CD4-positive, alpha-beta T cell treated with Interleukin-17A for 1 hour (primary cell): ENCODE measurements around the gene GTSF1L.

Source experiments
- DNase-seq: peaks from one replicate; pipeline ENCODE4 v3.0.0-alpha.2; 2020

The GTSF1L gene

DNA sequence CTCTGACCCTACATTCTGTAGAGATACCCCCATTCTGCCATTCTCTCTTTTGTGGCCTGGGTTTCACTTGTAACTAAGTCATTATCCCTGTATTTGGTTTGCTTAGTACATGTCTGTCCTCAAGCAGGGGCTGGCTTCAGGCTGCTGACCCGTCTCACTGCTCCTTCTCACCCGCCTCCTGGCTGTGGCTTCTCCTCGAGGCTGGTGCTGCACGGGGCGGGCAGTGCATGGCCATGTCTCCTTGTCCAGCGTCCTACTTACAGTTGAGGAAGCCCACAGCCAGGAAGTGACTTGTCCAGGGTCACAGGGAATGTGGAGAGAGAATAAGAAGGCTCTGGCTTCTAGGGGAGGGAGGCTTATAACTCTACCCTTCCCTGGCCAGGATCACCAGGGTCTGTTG is 11.3 kb downstream of the GTSF1L start:
- no peak for DNase-seq

DNA sequence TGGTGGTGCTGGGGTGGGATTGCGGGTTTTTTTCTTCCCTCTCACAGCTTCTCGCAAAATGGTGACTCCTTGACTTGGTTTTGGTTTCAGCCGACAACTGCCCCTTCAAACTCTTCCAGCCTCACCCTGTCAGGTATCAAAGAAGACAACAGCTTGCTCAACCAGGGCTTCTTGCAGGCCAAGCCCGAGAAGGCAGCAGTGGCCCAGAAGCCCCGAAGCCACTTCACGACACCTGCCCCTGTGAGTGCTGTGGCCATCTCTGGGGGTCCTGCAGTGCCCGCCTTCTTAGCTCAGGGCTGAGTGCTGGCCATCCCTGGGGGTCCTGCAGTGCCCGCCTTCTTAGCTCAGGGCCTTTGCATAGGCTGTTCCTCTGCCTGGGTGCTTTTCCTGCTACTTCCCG is 11.8 kb downstream of the GTSF1L start:
- DNase-seq: no peak

DNA sequence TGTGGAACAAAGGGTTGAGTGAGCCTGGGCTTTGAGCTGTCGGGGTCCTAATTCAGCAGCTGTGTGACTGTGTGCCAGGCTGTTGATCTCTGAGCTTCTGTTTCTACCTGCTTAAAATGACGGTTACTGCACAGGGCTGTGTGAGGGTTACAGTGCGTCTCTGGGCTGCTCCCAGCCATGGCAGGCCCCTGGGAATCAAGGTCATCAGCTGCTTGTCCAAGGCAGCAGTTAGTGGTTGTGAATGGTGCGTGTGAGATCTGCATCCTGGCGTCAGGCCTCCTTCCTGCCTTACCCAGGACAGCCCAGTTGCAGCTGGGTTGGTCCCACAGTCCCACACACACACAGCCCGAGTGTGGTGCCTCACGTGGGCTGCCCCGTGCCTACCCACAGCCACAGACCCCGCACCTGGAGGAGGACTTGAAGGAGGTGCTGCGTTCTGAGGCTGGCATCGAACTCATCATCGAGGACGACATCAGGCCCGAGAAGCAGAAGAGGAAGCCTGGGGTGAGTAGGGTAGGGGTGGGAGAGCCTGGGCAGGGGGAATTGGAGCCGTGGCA is 15.6 kb downstream of the GTSF1L start:
- DNase-seq: no peak

DNA sequence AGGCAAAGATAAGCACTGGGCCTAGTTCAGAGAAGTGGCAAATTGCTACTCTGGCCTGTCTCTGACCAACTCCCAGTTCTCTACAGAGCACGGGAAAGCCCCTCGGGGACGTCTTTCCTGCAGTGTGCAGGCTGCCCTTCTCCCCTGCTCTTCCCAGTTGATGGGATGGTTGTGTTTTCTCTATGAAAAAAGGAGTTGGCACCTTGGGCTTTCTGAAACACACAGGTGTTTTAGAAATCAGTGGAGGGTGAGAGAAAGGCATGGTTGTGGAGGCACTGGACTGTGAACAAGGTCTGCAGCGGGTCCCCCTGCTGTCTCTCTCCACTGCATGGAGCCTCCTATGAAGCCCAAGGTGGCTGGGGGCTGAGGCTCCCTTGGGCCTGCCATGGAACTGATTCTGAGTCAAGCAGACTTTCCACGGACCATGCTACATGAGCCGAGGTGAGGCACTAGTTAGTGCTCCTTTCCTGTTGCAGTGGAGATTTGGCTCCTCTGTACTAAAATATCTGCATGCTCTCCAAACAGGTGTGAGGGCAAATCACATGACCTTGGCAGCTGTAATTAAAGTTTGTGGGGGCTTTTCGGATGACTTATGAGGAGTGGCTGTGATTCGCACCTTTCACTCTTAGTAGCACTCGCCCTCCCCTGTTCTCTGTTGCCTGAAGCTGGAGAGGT is 16.3 kb downstream of the GTSF1L start:
- no peak for DNase-seq

DNA sequence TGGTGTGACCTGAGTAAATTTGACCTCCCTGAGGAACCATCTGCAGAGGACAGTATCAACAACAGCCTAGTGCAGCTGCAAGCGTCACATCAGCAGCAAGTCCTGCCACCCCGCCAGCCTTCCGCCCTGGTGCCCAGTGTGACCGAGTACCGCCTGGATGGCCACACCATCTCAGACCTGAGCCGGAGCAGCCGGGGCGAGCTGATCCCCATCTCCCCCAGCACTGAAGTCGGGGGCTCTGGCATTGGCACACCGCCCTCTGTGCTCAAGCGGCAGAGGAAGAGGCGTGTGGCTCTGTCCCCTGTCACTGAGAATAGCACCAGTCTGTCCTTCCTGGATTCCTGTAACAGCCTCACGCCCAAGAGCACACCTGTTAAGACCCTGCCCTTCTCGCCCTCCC is 24.3 kb downstream of the GTSF1L start:
- no peak for DNase-seq

DNA sequence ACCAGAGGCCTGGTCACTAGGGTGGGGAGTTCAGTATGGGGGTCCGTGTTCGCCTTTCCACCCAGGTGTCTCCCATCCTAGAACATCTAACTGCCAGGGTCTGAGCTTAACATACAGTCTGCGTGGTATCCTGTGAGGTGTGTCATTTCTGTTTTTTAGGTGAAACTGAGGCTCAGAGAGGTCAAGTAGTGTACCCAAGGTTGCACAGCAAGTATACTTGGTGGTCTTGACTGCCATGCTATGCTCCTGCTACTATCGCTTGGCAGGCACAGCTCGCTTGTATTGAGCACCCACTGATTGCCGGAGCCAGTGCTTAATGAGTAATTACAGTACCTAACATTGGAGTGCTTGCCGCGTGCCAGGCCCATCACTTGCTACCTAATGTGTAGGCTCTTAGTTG is 26.2 kb downstream of the GTSF1L start:
- DNase-seq: no peak

DNA sequence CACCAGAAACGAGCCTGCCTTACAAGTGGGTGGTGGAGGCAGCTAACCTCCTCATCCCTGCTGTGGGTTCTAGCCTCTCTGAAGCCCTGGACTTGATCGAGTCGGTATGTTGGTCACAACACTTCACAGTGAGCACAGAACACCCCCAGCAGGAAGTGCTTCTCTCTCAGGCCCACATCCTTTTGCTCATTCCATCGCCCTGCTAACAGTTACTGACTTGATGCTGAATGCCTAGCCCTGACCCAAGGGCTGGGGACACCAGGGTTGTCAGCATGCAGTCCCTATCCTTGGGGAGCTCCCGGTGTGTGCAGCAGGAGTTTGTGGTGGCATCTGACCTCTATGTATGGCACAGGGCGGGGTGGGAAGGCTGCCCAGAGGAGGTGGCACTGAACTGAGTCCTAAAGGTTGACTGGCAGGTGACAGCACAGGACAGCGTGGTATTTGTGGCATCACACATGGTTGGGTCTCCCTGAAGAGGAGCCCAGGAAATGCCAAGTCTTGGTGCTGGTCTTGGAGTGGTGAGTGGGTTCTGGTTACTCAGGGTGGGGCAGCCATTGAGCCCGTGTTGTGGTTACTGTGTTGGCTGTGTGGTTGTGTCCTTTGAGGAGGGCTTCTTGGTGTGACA is 26.7 kb downstream of the GTSF1L start:
- no peak for DNase-seq

DNA sequence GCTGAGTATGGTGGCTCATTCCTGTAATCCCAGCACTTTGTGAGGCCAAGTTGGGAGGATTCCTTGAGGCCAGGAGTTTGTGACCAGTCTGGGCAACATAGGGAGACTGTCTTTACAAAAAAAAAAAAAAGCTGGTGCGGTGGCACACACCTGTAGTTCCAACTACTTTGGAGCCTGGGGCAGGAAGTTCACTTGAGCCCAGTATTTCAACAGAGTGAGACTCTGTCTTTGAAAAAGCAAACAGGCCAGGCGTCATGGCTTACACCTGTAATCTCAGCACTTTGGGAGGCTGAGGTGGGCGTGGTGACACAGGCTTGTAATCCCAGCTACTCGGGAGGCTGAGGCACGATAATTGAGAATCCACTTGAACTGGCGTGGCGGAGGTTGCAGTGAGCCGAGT is 31.2 kb downstream of the GTSF1L start:
- DNase-seq: no peak

DNA sequence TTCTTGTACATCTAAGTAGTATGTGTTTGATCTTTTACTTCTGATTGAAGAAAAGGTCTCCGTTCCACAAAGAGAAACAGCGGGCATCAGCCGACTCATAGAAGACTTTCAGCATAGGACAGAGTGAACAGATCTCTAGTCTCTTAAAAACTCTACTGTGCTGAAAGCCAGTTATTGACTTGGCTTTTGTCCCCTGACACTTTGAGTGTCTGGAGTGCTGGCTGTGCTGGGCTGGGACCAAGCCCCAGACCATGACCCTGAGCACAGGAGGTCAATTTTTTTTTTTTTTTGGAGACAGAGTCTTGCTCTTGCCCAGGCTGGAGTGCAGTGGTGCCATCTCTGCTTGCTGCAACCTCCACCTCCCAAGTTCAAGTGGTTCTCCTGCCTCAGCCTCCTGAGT is 32.0 kb downstream of the GTSF1L start:
- no peak for DNase-seq

DNA sequence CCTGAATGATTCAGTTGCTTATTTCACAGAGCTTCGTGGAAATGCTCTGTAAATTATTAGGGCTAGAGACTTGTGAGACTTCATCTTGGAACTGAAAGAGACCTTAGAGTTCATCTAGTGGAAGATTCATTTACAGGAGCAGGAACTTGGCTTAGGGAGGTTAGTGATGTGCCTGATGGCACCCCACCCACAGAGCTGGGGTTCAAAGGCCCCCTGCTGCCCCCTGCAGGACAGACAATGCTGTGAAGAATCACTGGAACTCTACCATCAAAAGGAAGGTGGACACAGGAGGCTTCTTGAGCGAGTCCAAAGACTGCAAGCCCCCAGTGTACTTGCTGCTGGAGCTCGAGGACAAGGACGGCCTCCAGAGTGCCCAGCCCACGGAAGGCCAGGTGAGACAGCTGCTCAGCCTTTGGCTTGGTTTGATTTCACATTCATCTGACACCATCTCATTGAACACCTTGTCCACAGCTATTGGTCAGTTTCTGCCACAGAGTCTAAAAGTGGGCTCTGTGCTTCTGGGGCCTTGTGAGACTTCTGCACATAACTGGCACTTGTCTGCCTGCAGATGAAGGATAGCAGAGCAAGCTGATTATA is 34.8 kb downstream of the GTSF1L start:
- DNase-seq: peak; percentile 49

DNA sequence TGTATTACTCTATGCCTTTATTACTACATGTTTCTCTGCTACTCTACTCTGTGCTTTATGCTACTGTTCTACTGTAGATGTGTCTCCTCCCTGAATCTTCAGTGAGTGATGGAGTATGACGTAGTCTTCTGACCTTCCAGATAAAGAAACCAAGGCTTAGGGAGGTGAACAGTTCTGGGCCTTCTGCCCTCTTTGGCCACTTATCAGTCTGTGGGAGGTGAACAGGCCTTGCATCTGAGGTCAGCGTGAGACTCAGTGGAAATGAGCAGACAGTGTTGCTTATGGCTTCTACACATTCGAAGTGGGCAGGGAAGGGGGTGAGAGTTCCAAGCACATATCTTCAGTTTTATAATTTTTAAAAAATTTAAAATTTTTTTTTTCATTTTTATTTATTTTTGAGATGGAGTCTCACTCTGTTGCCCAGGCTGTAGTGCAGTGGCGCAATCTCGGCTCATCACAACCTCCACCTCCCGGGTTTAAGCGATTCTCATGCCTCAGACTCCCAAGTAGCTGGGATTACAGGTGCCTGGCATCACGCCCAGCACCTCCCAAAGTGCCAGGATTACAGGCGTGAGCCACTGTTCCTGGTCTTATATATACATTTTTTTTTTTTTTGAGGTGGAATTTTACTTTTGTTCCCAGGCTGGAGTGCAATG is 35.7 kb downstream of the GTSF1L start:
- DNase-seq: no peak

DNA sequence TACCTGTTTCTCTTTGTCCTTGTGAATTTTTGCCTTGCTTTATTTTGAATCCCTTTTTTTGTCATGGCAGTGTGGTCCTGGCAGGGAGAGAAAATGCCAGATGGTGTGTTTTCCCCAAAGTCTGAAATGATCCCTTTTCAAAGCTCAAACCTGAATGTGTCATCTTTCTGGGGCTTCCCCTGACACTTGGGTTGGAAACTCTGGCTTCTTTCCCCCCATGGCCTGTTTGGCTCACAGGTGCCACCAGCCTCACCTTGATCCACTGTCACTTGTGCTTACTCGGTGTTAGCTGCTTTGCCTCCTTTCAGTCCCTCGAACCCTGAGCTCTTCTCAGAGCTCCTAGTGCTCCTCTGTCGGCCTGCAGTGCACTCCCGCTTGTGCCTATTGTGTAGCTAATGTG is 37.6 kb downstream of the GTSF1L start:
- DNase-seq: no peak

DNA sequence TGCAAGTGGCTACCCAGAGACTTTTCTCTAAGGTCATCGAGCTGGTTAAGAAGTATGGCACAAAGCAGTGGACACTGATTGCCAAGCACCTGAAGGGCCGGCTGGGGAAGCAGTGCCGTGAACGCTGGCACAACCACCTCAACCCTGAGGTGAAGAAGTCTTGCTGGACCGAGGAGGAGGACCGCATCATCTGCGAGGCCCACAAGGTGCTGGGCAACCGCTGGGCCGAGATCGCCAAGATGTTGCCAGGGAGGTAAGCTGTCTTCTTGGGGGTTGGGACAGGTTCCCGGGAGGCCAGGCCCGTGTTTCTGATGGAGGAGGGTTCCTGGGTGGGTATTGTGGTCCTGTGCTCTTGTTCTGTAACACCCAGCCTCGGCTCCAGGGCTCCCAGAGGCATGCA is 40.0 kb downstream of the GTSF1L start:
- DNase-seq: no peak

DNA sequence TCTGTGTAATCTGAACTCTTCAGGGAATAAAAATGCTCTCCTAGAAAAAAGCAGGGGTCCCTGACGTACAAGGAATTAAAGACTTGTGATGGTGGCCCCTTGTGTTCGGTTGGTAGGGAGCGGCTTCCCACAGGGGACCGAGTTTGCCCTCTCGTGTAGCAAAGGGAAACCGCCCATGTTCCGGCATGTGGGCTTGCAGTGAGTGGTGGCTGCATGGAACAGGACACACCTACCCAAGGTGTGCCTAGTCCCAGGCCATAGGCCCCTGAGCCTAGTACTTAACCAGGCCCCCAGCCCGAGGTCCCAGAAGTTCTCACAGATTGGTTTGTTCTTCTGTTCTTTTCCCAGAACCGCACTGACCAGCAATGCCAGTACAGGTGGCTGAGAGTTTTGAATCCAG is 44.4 kb downstream of the GTSF1L start:
- no peak for DNase-seq

DNA sequence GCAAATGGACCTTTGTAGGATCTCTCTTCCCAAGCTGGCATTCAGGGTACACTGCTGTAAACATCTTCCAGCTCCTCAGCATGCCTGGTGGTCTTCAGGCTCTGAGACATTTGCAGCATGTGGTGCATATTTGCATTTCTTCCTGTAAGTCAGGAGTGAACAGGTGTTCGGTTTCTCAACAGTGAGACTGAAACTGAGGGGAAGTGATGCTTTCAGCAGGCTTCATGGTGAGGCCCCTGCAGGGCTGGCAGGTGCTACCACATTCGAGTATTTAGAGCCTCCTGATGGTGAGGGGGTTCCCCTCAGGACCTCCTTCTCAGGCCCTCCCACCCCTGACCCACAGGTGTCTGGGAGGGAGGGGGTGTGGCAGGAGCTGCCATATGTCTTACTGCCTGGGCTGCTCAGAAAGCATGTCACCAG is 44.8 kb downstream of the GTSF1L start:
- peak; percentile 25 for DNase-seq

DNA sequence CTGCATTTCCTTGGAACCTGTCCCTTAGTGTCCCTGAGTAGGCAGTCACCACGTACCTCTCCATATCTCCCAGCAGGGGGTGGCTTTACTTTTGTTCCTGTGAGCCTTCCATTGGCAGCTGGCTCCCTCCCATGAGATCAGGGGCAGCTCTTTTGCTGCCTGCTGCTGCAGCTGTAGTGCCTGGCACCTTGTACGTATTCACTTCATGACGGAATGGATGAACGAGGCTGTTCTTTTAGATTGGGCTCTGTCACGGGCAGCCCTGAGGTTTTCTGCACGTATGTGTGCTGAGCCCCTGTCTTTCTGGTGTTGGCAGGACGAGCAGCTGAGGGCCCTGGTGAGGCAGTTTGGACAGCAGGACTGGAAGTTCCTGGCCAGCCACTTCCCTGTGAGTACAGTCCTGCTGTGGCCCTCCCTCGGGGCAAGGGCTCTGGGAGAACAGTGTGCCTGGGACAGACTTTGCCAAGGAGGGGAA is 45.3 kb downstream of the GTSF1L start:
- DNase-seq: no peak

DNA sequence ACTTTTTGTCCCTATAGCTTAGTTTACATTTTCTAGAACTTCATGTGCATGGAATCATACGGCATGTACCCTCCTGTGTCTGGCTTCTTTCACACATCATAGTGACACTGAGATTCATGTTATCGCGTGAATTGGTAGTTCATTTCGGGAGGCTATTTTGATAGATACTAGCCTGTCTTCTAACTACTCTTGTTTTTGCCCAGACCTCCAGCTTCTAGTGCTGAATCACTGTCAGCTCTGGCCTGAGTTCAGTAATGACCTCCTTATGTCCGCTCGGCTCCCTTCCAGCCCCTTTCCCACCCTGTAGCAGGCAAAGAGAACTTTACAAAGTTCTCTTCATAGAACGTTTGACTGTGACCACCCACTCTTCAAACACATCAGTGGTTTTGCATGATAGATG is 45.8 kb downstream of the GTSF1L start:
- DNase-seq: no peak

DNA sequence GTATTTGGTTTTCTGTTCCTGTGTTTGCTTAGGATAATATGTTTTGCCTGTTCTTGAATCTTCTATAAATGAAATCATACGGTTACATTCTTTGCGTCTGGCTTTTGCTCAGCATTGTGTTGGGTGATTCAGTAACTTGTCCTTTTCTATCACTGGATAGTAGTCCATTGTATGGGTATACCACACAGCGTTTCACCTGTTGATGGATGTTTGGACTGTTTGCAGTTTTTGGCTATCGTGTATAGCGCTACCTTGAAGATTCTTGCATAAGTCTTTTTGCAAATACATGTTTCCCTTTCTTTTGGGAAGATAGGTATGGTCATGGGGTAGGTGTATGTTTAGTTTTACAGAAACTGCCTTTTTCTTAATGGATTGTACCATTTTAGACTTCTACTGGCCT is 50.4 kb downstream of the GTSF1L start:
- no peak for DNase-seq
